ENCODE results near the gene EML2. TPM values are rescaled to one million over a fixed set of nuclear protein-coding genes. Genes with fewer than 3 reads are reported as not detected.
A peak's percentile ranks its signal among the peaks of the same experiment; 100 is the strongest.

EML2 gene
- total RNA-seq, 2 donors from 2014 or later: 21.7 to 34.8 TPM

DNA sequence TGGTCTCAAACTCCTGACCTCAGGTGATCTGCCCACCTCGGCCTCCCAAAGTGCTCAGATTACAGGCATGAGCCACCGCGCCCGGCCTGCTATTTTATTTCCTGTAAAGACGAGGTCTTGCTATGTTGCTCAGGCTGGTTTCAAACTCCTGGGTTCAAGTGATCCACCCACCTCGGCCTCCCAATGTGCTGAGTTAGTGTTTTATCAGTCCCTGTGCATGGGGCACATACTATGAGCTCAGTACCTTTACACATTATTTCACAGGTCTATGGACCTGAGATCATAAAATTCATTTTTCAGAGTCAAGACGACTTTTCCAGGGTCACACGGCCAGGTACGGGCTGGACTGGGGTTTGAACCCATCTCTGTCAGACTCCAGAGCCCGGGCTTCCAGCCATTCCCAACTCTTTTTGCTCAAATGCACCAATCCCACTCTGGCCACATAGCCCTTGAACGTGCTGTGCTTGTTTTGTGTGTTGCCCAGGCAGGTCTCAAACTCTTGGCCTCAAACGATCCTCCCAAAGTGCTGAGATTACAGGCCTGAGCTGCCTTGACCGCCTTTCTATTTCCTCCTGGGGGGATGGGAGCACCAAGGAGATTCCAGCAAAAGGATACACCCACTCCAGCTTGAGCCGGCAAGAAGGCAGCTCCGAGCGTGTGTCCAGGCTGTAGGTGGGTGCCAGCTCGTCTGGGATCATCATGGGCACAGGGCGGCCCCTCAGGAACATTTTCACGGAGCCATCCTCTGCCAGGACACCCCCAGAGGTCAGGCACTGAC is 1.1 kb downstream of the EML2 start:
- no peak for ATAC-seq (ENCODE audit: insufficient number of reproducible peaks, low FRiP score, low read depth)
- TF ChIP-seq, protein P1, sequence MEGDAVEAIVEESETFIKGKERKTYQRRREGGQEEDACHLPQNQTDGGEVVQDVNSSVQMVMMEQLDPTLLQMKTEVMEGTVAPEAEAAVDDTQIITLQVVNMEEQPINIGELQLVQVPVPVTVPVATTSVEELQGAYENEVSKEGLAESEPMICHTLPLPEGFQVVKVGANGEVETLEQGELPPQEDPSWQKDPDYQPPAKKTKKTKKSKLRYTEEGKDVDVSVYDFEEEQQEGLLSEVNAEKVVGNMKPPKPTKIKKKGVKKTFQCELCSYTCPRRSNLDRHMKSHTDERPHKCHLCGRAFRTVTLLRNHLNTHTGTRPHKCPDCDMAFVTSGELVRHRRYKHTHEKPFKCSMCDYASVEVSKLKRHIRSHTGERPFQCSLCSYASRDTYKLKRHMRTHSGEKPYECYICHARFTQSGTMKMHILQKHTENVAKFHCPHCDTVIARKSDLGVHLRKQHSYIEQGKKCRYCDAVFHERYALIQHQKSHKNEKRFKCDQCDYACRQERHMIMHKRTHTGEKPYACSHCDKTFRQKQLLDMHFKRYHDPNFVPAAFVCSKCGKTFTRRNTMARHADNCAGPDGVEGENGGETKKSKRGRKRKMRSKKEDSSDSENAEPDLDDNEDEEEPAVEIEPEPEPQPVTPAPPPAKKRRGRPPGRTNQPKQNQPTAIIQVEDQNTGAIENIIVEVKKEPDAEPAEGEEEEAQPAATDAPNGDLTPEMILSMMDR (IDR thresholded peaks at IDR 0.05): no peak
- H3K27ac ChIP-seq: peak overlapping the region in 1 of 2 donors; percentile 37

DNA sequence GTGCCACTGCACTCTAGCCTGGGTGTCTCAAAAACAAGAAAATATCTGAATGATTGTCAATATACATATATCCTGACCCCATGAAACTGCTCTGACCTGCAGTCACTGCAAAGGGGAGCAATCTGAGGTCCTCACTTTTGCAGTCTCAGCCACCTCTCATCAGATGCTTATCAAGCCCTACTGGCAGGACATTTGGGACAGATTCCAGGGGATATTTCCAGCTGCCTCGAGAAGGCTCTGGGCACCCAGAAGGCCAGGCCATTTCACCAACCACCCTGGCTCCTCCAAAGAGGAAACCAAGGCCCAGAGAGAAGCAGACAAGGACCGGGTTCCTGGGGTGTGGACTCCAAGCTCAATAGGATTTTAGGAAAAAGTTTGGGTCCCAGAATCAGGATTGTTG is 2.3 kb downstream of the EML2 start:
- Histone ChIP-seq H3K4me1 (ENCODE audit: control insufficient read depth in 1 of 2, low read depth in 2 of 2) (peaks cover 6 to 60% of the 10 kb centered on the region in 2 donors), H3K9me3 (no peaks in the 10 kb centered on the region), H3K36me3 (no peaks in the 10 kb centered on the region), H3K27ac (peak overlapping the region in 1 of 2 donors; percentile 43), H3K27me3 (replicated peaks; ENCODE audit: insufficient read depth) (no peaks in the 10 kb centered on the region), H3K4me3 (no peak overlapping the region)
- ATAC-seq (ENCODE audit: insufficient number of reproducible peaks, low FRiP score, low read depth): no peak
- no peak for DNase-seq (ENCODE audit: low spot score)
- TF ChIP-seq, protein P1 (IDR thresholded peaks at IDR 0.05): no peak

More for the DNA sequence above, 1.1 kb downstream of the EML2 start:
- Histone ChIP-seq H3K4me1 (ENCODE audit: control insufficient read depth in 1 of 2, low read depth in 2 of 2) (peaks cover 10 to 65% of the 10 kb centered on the region in 2 donors), H3K4me3 (peak overlapping the region; percentile 86), H3K27me3 (replicated peaks; ENCODE audit: insufficient read depth) (no peaks in the 10 kb centered on the region), H3K36me3 (no peaks in the 10 kb centered on the region), H3K9me3 (no peaks in the 10 kb centered on the region)
- no peak for DNase-seq (ENCODE audit: low spot score)

DNA sequence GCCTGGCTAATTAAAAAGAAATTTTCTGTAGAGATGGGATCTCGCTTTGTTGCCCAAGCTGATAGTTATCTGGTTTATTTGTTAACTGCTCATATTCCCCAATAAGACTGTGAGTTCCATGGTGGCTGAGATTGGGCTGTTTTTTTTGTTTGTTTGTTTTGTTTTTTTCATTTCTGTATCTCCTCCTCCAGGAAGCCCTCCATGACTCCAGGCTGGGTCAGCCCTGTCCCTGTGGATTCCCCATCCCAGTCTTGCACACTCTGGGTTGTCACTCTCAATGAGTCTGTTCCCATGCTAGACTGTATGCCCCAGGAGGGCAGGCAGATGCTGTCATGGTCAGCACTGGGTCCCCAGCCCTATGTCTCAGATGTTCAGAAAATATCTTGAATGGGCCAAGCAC is 2.9 kb downstream of the EML2 start:
- no peak overlapping the region for H3K4me3 ChIP-seq

DNA sequence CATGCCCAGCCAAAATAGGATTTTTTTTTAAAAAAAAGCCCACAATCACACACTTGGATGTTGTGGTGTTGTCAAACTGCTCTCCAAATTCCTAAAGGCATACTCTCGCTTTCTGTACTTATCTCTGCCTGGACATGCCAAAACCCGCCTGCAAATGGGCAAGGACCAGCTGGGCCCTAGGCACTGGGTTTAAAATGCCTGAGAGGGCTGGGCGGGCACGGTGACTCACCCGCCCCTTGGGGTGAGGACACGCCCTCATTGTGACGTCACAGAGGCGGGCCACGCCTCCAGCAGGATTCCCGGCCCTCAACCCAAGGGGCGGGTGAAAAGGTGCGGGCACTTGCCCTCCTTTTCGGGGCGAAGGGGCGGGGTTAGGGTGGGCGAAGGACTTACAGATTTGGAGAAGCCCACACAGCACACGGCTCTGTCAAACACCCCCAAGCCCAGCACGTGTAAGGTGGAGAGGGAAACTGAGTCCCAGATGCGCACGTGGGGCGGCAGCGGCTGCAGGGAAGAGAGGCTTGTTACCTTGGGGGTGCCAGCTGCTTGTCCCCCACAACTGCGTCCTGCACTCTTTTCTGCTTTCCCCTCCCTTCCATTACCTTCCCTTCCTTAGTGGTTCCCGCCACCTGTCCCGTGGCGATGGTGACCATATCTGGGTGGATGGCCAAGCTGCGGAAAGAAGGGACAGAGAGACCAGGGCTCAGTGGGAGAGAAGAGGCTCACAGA is 6.6 kb downstream of the EML2 start:
- Histone ChIP-seq H3K9me3 (no peaks in the 10 kb centered on the region), H3K4me1 (ENCODE audit: control insufficient read depth in 1 of 2, low read depth in 2 of 2) (peaks cover 0 to 31% of the 10 kb centered on the region in 2 donors), H3K36me3 (peaks cover 13% of the 10 kb centered on the region), H3K4me3 (no peak overlapping the region), H3K27ac (peak overlapping the region; percentile 68 to 70), H3K27me3 (replicated peaks; ENCODE audit: insufficient read depth) (no peaks in the 10 kb centered on the region)
- ATAC-seq (ENCODE audit: insufficient number of reproducible peaks, low FRiP score, low read depth): peak; percentile 88
- TF ChIP-seq, protein P1 (IDR thresholded peaks at IDR 0.05): no peak
- peak; percentile 61 for DNase-seq (ENCODE audit: low spot score)

More for the DNA sequence above, 2.9 kb downstream of the EML2 start:
- no peaks in the 10 kb centered on the region for H3K9me3 ChIP-seq
- TF ChIP-seq, protein P1 (IDR thresholded peaks at IDR 0.05): no peak
- no peak for ATAC-seq (ENCODE audit: insufficient number of reproducible peaks, low FRiP score, low read depth)
- DNase-seq (ENCODE audit: low spot score): no peak
- H3K4me1 ChIP-seq (ENCODE audit: control insufficient read depth in 1 of 2, low read depth in 2 of 2): peaks cover 6 to 54% of the 10 kb centered on the region in 2 donors
- H3K27ac ChIP-seq: peak overlapping the region; percentile 11 to 43
- no peaks in the 10 kb centered on the region for H3K27me3 ChIP-seq (replicated peaks; ENCODE audit: insufficient read depth)
- no peaks in the 10 kb centered on the region for H3K36me3 ChIP-seq

DNA sequence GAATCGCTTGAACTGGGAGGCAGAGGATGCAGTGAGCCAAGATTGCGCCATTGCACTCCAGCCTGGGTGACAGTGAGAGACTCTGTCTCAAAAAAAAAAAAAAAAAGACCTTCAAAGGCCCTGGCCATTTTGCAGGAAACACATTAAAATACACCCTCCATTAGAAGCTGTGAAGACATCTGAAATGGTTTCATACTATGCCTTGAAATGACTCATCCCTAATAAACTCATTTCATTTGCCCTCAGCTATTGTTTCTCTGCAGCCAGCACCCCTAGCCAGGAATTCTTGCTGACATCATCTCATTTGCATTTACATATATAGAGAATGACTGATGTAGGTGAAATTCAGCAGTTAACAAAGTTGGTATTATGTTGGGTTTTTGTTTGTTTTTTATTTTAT is 8.7 kb downstream of the EML2 start:
- Histone ChIP-seq H3K27ac (no peak overlapping the region), H3K9me3 (no peaks in the 10 kb centered on the region), H3K4me3 (no peak overlapping the region), H3K27me3 (replicated peaks; ENCODE audit: insufficient read depth) (no peaks in the 10 kb centered on the region), H3K36me3 (peaks cover 22% of the 10 kb centered on the region), H3K4me1 (ENCODE audit: control insufficient read depth in 1 of 2, low read depth in 2 of 2) (peaks cover 0 to 12% of the 10 kb centered on the region in 2 donors)
- no peak for ATAC-seq (ENCODE audit: insufficient number of reproducible peaks, low FRiP score, low read depth)
- no peak for DNase-seq (ENCODE audit: low spot score)
- TF ChIP-seq, protein P1 (IDR thresholded peaks at IDR 0.05): no peak
